IMR-90 (cell line): Measurements from ENCODE around the gene ZBTB32.
"Not testable (repeated sequence)": the region's sequence is repeated elsewhere in the genome, so short reads cannot be mapped to it uniquely, and the experiment has no call there.

Source experiments
- BHLHE40 ChIP-seq: fragments of 150-350 bp; IDR thresholded peaks from 2 replicates; pipeline ENCODE4 v1.6.1; 2016; ENCODE audit warnings: mild to moderate bottlenecking, low read depth, low read length
- CEBPB ChIP-seq: IDR thresholded peaks from 2 replicates; pipeline ENCODE4 v1.6.1; 2012; ENCODE audit warnings: low read depth, low read length, improper control_type of control experiment
- CHD1 ChIP-seq: IDR thresholded peaks from 2 replicates; pipeline ENCODE4 v1.6.1; 2012; ENCODE audit warnings: low read depth, low read length, improper control_type of control experiment
- CTCF ChIP-seq: conservative IDR thresholded peaks from 2 replicates; pipeline ENCODE4 v1.5.1; 2012; ENCODE audit warnings: mild to moderate bottlenecking, low read depth, low read length, improper control_type of control experiment
- FOS ChIP-seq: fragments of 150-350 bp; IDR thresholded peaks from 2 replicates; pipeline ENCODE4 v1.6.1; 2016; ENCODE audit warnings: low read depth, low read length
- MAFK ChIP-seq: IDR thresholded peaks from 2 replicates; pipeline ENCODE4 v1.6.1; 2012; ENCODE audit warnings: low read depth, low read length, improper control_type of control experiment
- MAZ ChIP-seq: IDR thresholded peaks from 2 replicates; pipeline ENCODE4 v1.6.1; 2012; ENCODE audit warnings: low read depth, mild to moderate bottlenecking, low read length, improper control_type of control experiment, moderate library complexity, borderline replicate concordance
- NFE2L2 ChIP-seq: fragments of 150-350 bp; IDR thresholded peaks from 2 replicates; pipeline ENCODE4 v1.6.1; 2016; ENCODE audit warnings: low read depth, mild to moderate bottlenecking, low read length
- POLR2A ChIP-seq: IDR thresholded peaks from 2 replicates; pipeline ENCODE4 v1.6.1; 2012; ENCODE audit warnings: mild to moderate bottlenecking, low read depth, low read length
- RAD21 ChIP-seq: IDR thresholded peaks from 2 replicates; pipeline ENCODE4 v1.6.1; 2012; ENCODE audit warnings: low read length, improper control_type of control experiment
- RCOR1 ChIP-seq: IDR thresholded peaks from 2 replicates; pipeline ENCODE4 v1.6.1; 2012; ENCODE audit warnings: mild to moderate bottlenecking, low read length, improper control_type of control experiment; ENCODE audit not compliant: insufficient replicate concordance
- RFX5 ChIP-seq: IDR thresholded peaks from 2 replicates; pipeline ENCODE4 v1.8.0; 2012; ENCODE audit warnings: low read depth, mild to moderate bottlenecking, low read length, moderate library complexity
- SMC3 ChIP-seq: fragments of 150-350 bp; IDR thresholded peaks from 2 replicates; pipeline ENCODE4 v1.6.1; 2016; ENCODE audit warnings: low read depth, mild to moderate bottlenecking, antibody characterized with exemption, low read length, moderate library complexity

GRCh38 chr19:35654828-35655227 lies 49.5 kb upstream of the ZBTB32 start:
- not testable (repeated sequence) for TF ChIP-seq BHLHE40, CTCF, POLR2A, RAD21, CEBPB, SMC3, RCOR1, MAFK, FOS, CHD1, RFX5, NFE2L2, MAZ
